M059J (cell line): Measurements from ENCODE around the gene AK9. TPM values are rescaled to one million over a fixed set of nuclear protein-coding genes. Genes with fewer than 3 reads are reported as not detected.
"Not testable (repeated sequence)": the region's sequence is repeated elsewhere in the genome, so short reads cannot be mapped to it uniquely, and the experiment has no call there.

Experiments used
- DNase-seq: peaks from one replicate; pipeline ENCODE4 v3.0.0-alpha.2; 2012; ENCODE audit warnings: low read depth
- total RNA-seq: library from RNA; depleted of rRNA; stranded (reverse); fragments of >200 nt; shearing (Covaris generic); gene quantifications from 2 replicates; pipeline ENCODE4 v1.2.3, GENCODE V29; 2014

AK9 gene
- total RNA-seq, 1 experiment from 2014 or later, result 3.7 TPM

GRCh38 chr6:109482905-109483734, 207.9 kb downstream of the AK9 start, which contains the start of gene ZBTB24:
ZBTB24 (minus strand) TSS chr6:109483219; CDS start chr6:109482026, 1,193 bp downstream.
- DNase-seq, result peak; percentile 90

- DNase-seq, result no peak
These were observed 210.0 kb downstream of the AK9 start for GRCh38 chr6:109480993-109481480.

- DNase-seq, result no peak
These were observed 212.0 kb downstream of the AK9 start for GRCh38 chr6:109478841-109479624.

- DNase-seq, result no peak
These were observed 212.7 kb downstream of the AK9 start for GRCh38 chr6:109478222-109478805.

GRCh38 chr6:109477725-109478124, 213.3 kb downstream of the AK9 start:
- no peak for DNase-seq

GRCh38 chr6:109477184-109477583, 213.8 kb downstream of the AK9 start:
- DNase-seq, result no peak

GRCh38 chr6:109475625-109476024, 215.4 kb downstream of the AK9 start:
- no peak for DNase-seq

GRCh38 chr6:109474995-109475394, 216.0 kb downstream of the AK9 start:
- no peak for DNase-seq

- no peak for DNase-seq
These were observed 217.9 kb downstream of the AK9 start for GRCh38 chr6:109473120-109473519.

GRCh38 chr6:109472132-109472995, 218.6 kb downstream of the AK9 start:
- no peak for DNase-seq

GRCh38 chr6:109471105-109471810, 219.7 kb downstream of the AK9 start:
- DNase-seq, result no peak

GRCh38 chr6:109469591-109470189, 221.3 kb downstream of the AK9 start:
- DNase-seq, result no peak

- no peak for DNase-seq
These were observed 223.3 kb downstream of the AK9 start for GRCh38 chr6:109467696-109468095.

- no peak for DNase-seq
These were observed 224.6 kb downstream of the AK9 start for GRCh38 chr6:109466212-109466923.

- DNase-seq, result no peak
These were observed 225.2 kb downstream of the AK9 start for GRCh38 chr6:109465772-109466171.

GRCh38 chr6:109461733-109462526, 229.1 kb downstream of the AK9 start:
- DNase-seq, result peak; percentile 48

- not testable (repeated sequence) for DNase-seq
These were observed 229.8 kb downstream of the AK9 start for GRCh38 chr6:109461205-109461604.

- DNase-seq, result no peak
These were observed 230.7 kb downstream of the AK9 start for GRCh38 chr6:109460161-109460829.
